ENCODE results near the gene NRG2. TPM values are rescaled to one million over a fixed set of nuclear protein-coding genes. Genes with fewer than 3 reads are reported as not detected.

Gene NRG2
- total RNA-seq, 1 experiment from 2014 or later = 1.8 TPM

- H3K4me1 ChIP-seq (ENCODE audit: insufficient read depth, low read length) = no peaks in the 10 kb centered on the region
- no peak overlapping the region for H3K9ac ChIP-seq (ENCODE audit: low read length)
- ATAC-seq = no peak
- H4K20me1 ChIP-seq (ENCODE audit: low read length) = no peaks in the 10 kb centered on the region
- intact Hi-C loops (cut with micrococcal nuclease) = no loop called here
- H2AFZ ChIP-seq (ENCODE audit: low read length) = no peak overlapping the region
- no peak overlapping the region for H3K4me3 ChIP-seq (ENCODE audit: low read length)
- H3K79me2 ChIP-seq (ENCODE audit: low read length) = no peaks in the 10 kb centered on the region
- no peak overlapping the region for H3K27ac ChIP-seq (ENCODE audit: low read length)
- H3K4me2 ChIP-seq (ENCODE audit: low read length) = no peak overlapping the region
- H3K9me3 ChIP-seq (ENCODE audit: low read length) = no peaks in the 10 kb centered on the region
- ChIA-PET CTCF (no interaction called here), POLR2A (ENCODE audit: unreplicated experiment) (no interaction called here)
- H3K36me3 ChIP-seq (ENCODE audit: low read depth, low read length) = no peaks in the 10 kb centered on the region
- no peaks in the 10 kb centered on the region for H3K27me3 ChIP-seq (ENCODE audit: low read length)
- BruUV-seq (replicated peaks) = no TSS peak
- no peak for DNase-seq
- TF ChIP-seq CTCF (conservative IDR thresholded peaks at IDR 0.05; ENCODE audit: low read depth, low read length) (no peak), EZH2 (IDR thresholded peaks at IDR 0.05; ENCODE audit: low read length, unreplicated experiment) (no peak), EZH2phosphoT487 (IDR thresholded peaks at IDR 0.05; ENCODE audit: borderline replicate concordance, low read length) (no peak)
- no peaks in the 10 kb centered on the region for H3F3A ChIP-seq (ENCODE audit: low read length, unreplicated experiment)
- H3K9me2 ChIP-seq (replicated peaks; ENCODE audit: low read length) = no peaks in the 10 kb centered on the region
Measured at GRCh38 chr5:140033037-140033760, 9.9 kb downstream of the NRG2 start.

GRCh38 chr5:140032296-140032695 is 10.8 kb downstream of the NRG2 start:
- intact Hi-C loops (cut with micrococcal nuclease) = no loop called here
- no peaks in the 10 kb centered on the region for H3K9me3 ChIP-seq (ENCODE audit: low read length)
- DNase-seq = no peak
- TF ChIP-seq EZH2 (IDR thresholded peaks at IDR 0.05; ENCODE audit: low read length, unreplicated experiment) (no peak), EZH2phosphoT487 (IDR thresholded peaks at IDR 0.05; ENCODE audit: borderline replicate concordance, low read length) (no peak), CTCF (conservative IDR thresholded peaks at IDR 0.05; ENCODE audit: low read depth, low read length) (no peak)
- H3K4me3 ChIP-seq (ENCODE audit: low read length) = no peak overlapping the region
- no peaks in the 10 kb centered on the region for H3K9me2 ChIP-seq (replicated peaks; ENCODE audit: low read length)
- H3K9ac ChIP-seq (ENCODE audit: low read length) = no peak overlapping the region
- H3K27me3 ChIP-seq (ENCODE audit: low read length) = no peaks in the 10 kb centered on the region
- no peaks in the 10 kb centered on the region for H3K79me2 ChIP-seq (ENCODE audit: low read length)
- POLR2A ChIA-PET (ENCODE audit: unreplicated experiment) = no interaction called here
- H2AFZ ChIP-seq (ENCODE audit: low read length) = no peak overlapping the region
- H3K36me3 ChIP-seq (ENCODE audit: low read depth, low read length) = no peaks in the 10 kb centered on the region
- no peaks in the 10 kb centered on the region for H4K20me1 ChIP-seq (ENCODE audit: low read length)
- H3F3A ChIP-seq (ENCODE audit: low read length, unreplicated experiment) = no peaks in the 10 kb centered on the region
- no peak for ATAC-seq
- H3K27ac ChIP-seq (ENCODE audit: low read length) = no peak overlapping the region
- no peaks in the 10 kb centered on the region for H3K4me1 ChIP-seq (ENCODE audit: insufficient read depth, low read length)
- H3K4me2 ChIP-seq (ENCODE audit: low read length) = no peak overlapping the region
- no TSS peak for BruUV-seq (replicated peaks)
- CTCF ChIA-PET = no interaction called here

- POLR2A ChIA-PET (ENCODE audit: unreplicated experiment) = no interaction called here
- no peaks in the 10 kb centered on the region for H4K20me1 ChIP-seq (ENCODE audit: low read length)
- TF ChIP-seq EZH2 (IDR thresholded peaks at IDR 0.05; ENCODE audit: low read length, unreplicated experiment) (no peak), EZH2phosphoT487 (IDR thresholded peaks at IDR 0.05; ENCODE audit: borderline replicate concordance, low read length) (no peak), CTCF (conservative IDR thresholded peaks at IDR 0.05; ENCODE audit: low read depth, low read length) (no peak)
Measured at GRCh38 chr5:140027807-140028206, 15.3 kb downstream of the NRG2 start.

More at GRCh38 chr5:140027807-140028206, 15.3 kb downstream of the NRG2 start:
- H3K36me3 ChIP-seq (ENCODE audit: low read depth, low read length) = no peaks in the 10 kb centered on the region
- no peaks in the 10 kb centered on the region for H3K9me3 ChIP-seq (ENCODE audit: low read length)
- H3K4me1 ChIP-seq (ENCODE audit: insufficient read depth, low read length) = peaks cover 4% of the 10 kb centered on the region
- no peak overlapping the region for H3K4me2 ChIP-seq (ENCODE audit: low read length)
- ATAC-seq (no peak), DNase-seq (no peak)
- BruUV-seq (replicated peaks) = no TSS peak
- no peak overlapping the region for H3K27ac ChIP-seq (ENCODE audit: low read length)
- no peaks in the 10 kb centered on the region for H3K9me2 ChIP-seq (replicated peaks; ENCODE audit: low read length)
- no peak overlapping the region for H3K4me3 ChIP-seq (ENCODE audit: low read length)
- no peaks in the 10 kb centered on the region for H3K27me3 ChIP-seq (ENCODE audit: low read length)
- H3F3A ChIP-seq (ENCODE audit: low read length, unreplicated experiment) = no peaks in the 10 kb centered on the region
- intact Hi-C loops (cut with micrococcal nuclease) = no loop called here
- H3K79me2 ChIP-seq (ENCODE audit: low read length) = no peaks in the 10 kb centered on the region
- H2AFZ ChIP-seq (ENCODE audit: low read length) = no peak overlapping the region
- CTCF ChIA-PET = no interaction called here
- no peak overlapping the region for H3K9ac ChIP-seq (ENCODE audit: low read length)

Data from PC-3 (cell line).